HEK293 (cell line): ENCODE results near the gene NFKBIB.
A peak's percentile ranks its signal among the peaks of the same experiment; 100 is the strongest.

ENCODE experiments used
- CTCF ChIA-PET: fragments of 350-600 bp; formaldehyde crosslinking; extraction: SDS; loops from one replicate; lab custom pipeline; 2021; ENCODE audit warnings: antibody characterized with exemption; lab: Yijun Ruan, JAX
- POLR2A ChIA-PET: fragments of 300-600 bp; formaldehyde crosslinking; extraction: SDS; loops from one replicate; lab custom pipeline; 2020; ENCODE audit warnings: antibody characterized with exemption, inconsistent platforms; lab: Yijun Ruan, JAX
- H3K27ac ChIP-seq: fragments of 200-500 bp; sonication (Bioruptor generic); 2 replicates; pipeline ENCODE4 v1.5.1; 2014; ENCODE audit warnings: low read depth, low read length, control low read depth, inconsistent platforms; ENCODE audit errors: extremely low read depth
- H3K36me3 ChIP-seq, 2 experiments: fragments of 200-500 bp in 1 of 2; sonication (Bioruptor generic) in 1 of 2; 1 replicate in 1 of 2; 2 replicates in 1 of 2; pipeline ENCODE4 v1.5.1; 2014 to 2017; ENCODE audit warnings: inconsistent platforms in 2 of 2, low read length in 2 of 2; ENCODE audit not compliant: control insufficient read depth in 2 of 2, insufficient read depth in 1 of 2
- H3K4me1 ChIP-seq: fragments of 200-500 bp; sonication (Bioruptor generic); 2 replicates; pipeline ENCODE4 v1.5.1; 2014; ENCODE audit warnings: mild to moderate bottlenecking, low read length, inconsistent platforms; ENCODE audit not compliant: control insufficient read depth, insufficient read depth
- H3K4me3 ChIP-seq: 2 replicates; pipeline ENCODE4 v1.5.1; 2011; ENCODE audit warnings: low read depth, mild to moderate bottlenecking, control low read depth, low read length, moderate library complexity
- H3K9me3 ChIP-seq: fragments of 200-500 bp; sonication (Bioruptor generic); 2 replicates; pipeline ENCODE4 v1.5.1; 2014; ENCODE audit warnings: low read depth, low read length, inconsistent platforms; ENCODE audit not compliant: control insufficient read depth, insufficient read depth
- KLF8 ChIP-seq: fragments of 450-650 bp; formaldehyde crosslinking; IDR thresholded peaks from 2 replicates; pipeline ENCODE4 v1.5.1; 2016; ENCODE audit warnings: missing biosample characterization, missing genetic modification characterization
- MEIS1 ChIP-seq: sonication (generic); formaldehyde crosslinking; IDR thresholded peaks from 2 replicates; pipeline ENCODE4 v1.8.1; 2022; ENCODE audit warnings: missing genetic modification reagents, mild to moderate bottlenecking, borderline replicate concordance
- PRDM1 ChIP-seq: fragments of 450-650 bp; formaldehyde crosslinking; IDR thresholded peaks from 2 replicates; pipeline ENCODE4; 2016; ENCODE audit warnings: missing biosample characterization, missing genetic modification characterization
- SP7 ChIP-seq: fragments of 450-650 bp; formaldehyde crosslinking; IDR thresholded peaks from 2 replicates; pipeline ENCODE4 v1.5.1; 2016; ENCODE audit warnings: missing biosample characterization, missing genetic modification characterization
- WT1 ChIP-seq: fragments of 450-650 bp; formaldehyde crosslinking; IDR thresholded peaks from 2 replicates; pipeline ENCODE4 v1.5.1; 2016; ENCODE audit warnings: missing biosample characterization, missing genetic modification characterization
- ZBTB21 ChIP-seq: fragments of 450-650 bp; formaldehyde crosslinking; IDR thresholded peaks from 2 replicates; pipeline ENCODE4 v1.5.1; 2017; ENCODE audit warnings: missing biosample characterization, missing genetic modification characterization
- ZBTB44 ChIP-seq: fragments of 450-650 bp; IDR thresholded peaks from 2 replicates; pipeline ENCODE4 v1.5.1; 2018; ENCODE audit warnings: missing biosample characterization, mild to moderate bottlenecking, missing genetic modification characterization
- ZFP37 ChIP-seq: fragments of 450-650 bp; formaldehyde crosslinking; IDR thresholded peaks from 2 replicates; pipeline ENCODE4 v1.5.1; 2016; ENCODE audit warnings: missing biosample characterization, missing genetic modification characterization
- ZNF112 ChIP-seq: fragments of 450-650 bp; formaldehyde crosslinking; IDR thresholded peaks from 2 replicates; pipeline ENCODE4 v1.5.0; 2017; ENCODE audit warnings: missing biosample characterization, missing genetic modification characterization
- ZNF140 ChIP-seq: fragments of 450-650 bp; formaldehyde crosslinking; IDR thresholded peaks from 2 replicates; pipeline ENCODE4 v1.5.1; 2016; ENCODE audit warnings: missing biosample characterization, missing genetic modification characterization
- ZNF169 ChIP-seq: fragments of 450-650 bp; formaldehyde crosslinking; IDR thresholded peaks from 2 replicates; pipeline ENCODE4 v1.5.1; 2016; ENCODE audit warnings: missing biosample characterization, missing genetic modification characterization
- ZNF248 ChIP-seq: fragments of 450-650 bp; formaldehyde crosslinking; IDR thresholded peaks from 2 replicates; pipeline ENCODE4 v1.5.1; 2017; ENCODE audit warnings: missing biosample characterization, missing genetic modification characterization
- ZNF274 ChIP-seq, 2 experiments: fragments of 200-500 bp in 1 of 2; fragments of 450-650 bp in 1 of 2; sonication (Bioruptor generic) in 1 of 2; formaldehyde crosslinking in 1 of 2; IDR thresholded peaks; 2 replicates each; pipeline versions ENCODE4 v1.5.1 to v1.6.1; 2014 to 2016; ENCODE audit warnings: borderline replicate concordance in 1 of 2, inconsistent platforms in 1 of 2, low read length in 1 of 2, missing biosample characterization in 1 of 2, missing genetic modification characterization in 1 of 2
- ZNF311 ChIP-seq: fragments of 450-650 bp; formaldehyde crosslinking; IDR thresholded peaks from 2 replicates; pipeline ENCODE4 v1.5.1; 2017; ENCODE audit warnings: missing biosample characterization, missing genetic modification characterization, borderline replicate concordance
- ZNF366 ChIP-seq: fragments of 450-650 bp; formaldehyde crosslinking; conservative IDR thresholded peaks from 2 replicates; pipeline ENCODE4 v1.5.1; 2016; ENCODE audit warnings: missing biosample characterization, missing genetic modification characterization
- ZNF398 ChIP-seq: fragments of 450-650 bp; formaldehyde crosslinking; IDR thresholded peaks from 2 replicates; pipeline ENCODE4 v1.5.1; 2017; ENCODE audit warnings: missing biosample characterization, missing genetic modification characterization
- ZNF404 ChIP-seq: fragments of 450-650 bp; formaldehyde crosslinking; IDR thresholded peaks from 2 replicates; pipeline ENCODE4 v1.5.1; 2017; ENCODE audit warnings: missing biosample characterization, missing genetic modification characterization
- ZNF510 ChIP-seq: fragments of 450-650 bp; formaldehyde crosslinking; IDR thresholded peaks from 2 replicates; pipeline ENCODE4 v1.5.1; 2018; ENCODE audit warnings: mild to moderate bottlenecking, missing genetic modification characterization, missing biosample characterization; ENCODE audit not compliant: insufficient replicate concordance
- ZNF521 ChIP-seq: fragments of 450-650 bp; formaldehyde crosslinking; IDR thresholded peaks from 2 replicates; pipeline ENCODE4 v1.5.1; 2017; ENCODE audit warnings: missing biosample characterization, mild to moderate bottlenecking, missing genetic modification characterization
- ZNF544 ChIP-seq: fragments of 450-650 bp; formaldehyde crosslinking; IDR thresholded peaks from 2 replicates; pipeline ENCODE4 v1.5.0; 2017; ENCODE audit warnings: missing biosample characterization, missing genetic modification characterization
- ZNF549 ChIP-seq: fragments of 450-650 bp; IDR thresholded peaks from 2 replicates; pipeline ENCODE4 v1.5.1; 2018; ENCODE audit warnings: missing biosample characterization, missing genetic modification characterization, mild to moderate bottlenecking, inconsistent platforms, moderate library complexity
- ZNF624 ChIP-seq: fragments of 450-650 bp; formaldehyde crosslinking; IDR thresholded peaks from 2 replicates; pipeline ENCODE4 v1.5.1; 2017; ENCODE audit warnings: missing biosample characterization, missing genetic modification characterization
- ZNF747 ChIP-seq: fragments of 450-650 bp; formaldehyde crosslinking; IDR thresholded peaks from 2 replicates; pipeline ENCODE4 v1.5.1; 2016; ENCODE audit warnings: missing biosample characterization, missing genetic modification characterization
- ZNF791 ChIP-seq: fragments of 450-650 bp; formaldehyde crosslinking; IDR thresholded peaks from 2 replicates; pipeline ENCODE4 v1.5.1; 2016; ENCODE audit warnings: missing biosample characterization, missing genetic modification characterization
- ZSCAN4 ChIP-seq: fragments of 450-650 bp; formaldehyde crosslinking; IDR thresholded peaks from 2 replicates; pipeline ENCODE4 v1.5.1; 2017; ENCODE audit warnings: missing biosample characterization, missing genetic modification characterization

The NFKBIB gene

GRCh38 chr19:38919837-38920601 lies 20.2 kb downstream of the NFKBIB start:
- H3K4me3 ChIP-seq: no peak overlapping the region
- POLR2A ChIA-PET: interaction anchor here (0.5 to 1.4 kb wide), 3 partner anchors 10 to 88 kb away, joined by 3 to 5 read pairs (median 5); partner anchors contain the start of genes ECH1, MRPS12 and SARS2
- peaks cover 41 to 58% of the 10 kb centered on the region in 2 experiments for H3K36me3 ChIP-seq
- H3K4me1 ChIP-seq: no peaks in the 10 kb centered on the region
- CTCF ChIA-PET: interaction anchor here (4.1 kb wide), 1 partner anchor 10 kb away, joined by 36 read pairs; the partner anchor contains the start of genes MRPS12 and SARS2
- TF ChIP-seq ZBTB21 (tag by site-specific recombination): 0 out of 2 replicates have a peak, but pooled peaks have one; percentile 17
- no peak for TF ChIP-seq MEIS1 (CRISPR knock-in tag)
- no peak for TF ChIP-seq ZNF311
- TF ChIP-seq PRDM1 (tag by site-specific recombination): peak; percentile 77
- TF ChIP-seq SP7 (tag by site-specific recombination): 0 out of 2 replicates have a peak, but pooled peaks have one; percentile 7
- no peak for TF ChIP-seq ZNF274 (IDR thresholded peaks at IDR 0.05; ENCODE audit: low read length)
- TF ChIP-seq ZNF274 (tag by site-specific recombination; IDR thresholded peaks at IDR 0.05; ENCODE audit: borderline replicate concordance): no peak
- no peak for TF ChIP-seq ZNF404 (tag by site-specific recombination)
- no peak for TF ChIP-seq ZNF791 (tag by site-specific recombination)
- no peak for TF ChIP-seq ZNF747 (tag by site-specific recombination)
- peak; percentile 82 for TF ChIP-seq ZNF366 (tag by site-specific recombination)
- no peak for TF ChIP-seq ZFP37 (tag by site-specific recombination)
- no peak for TF ChIP-seq ZBTB44 (tag by site-specific recombination)
- TF ChIP-seq WT1: 0 out of 2 replicates have a peak, but pooled peaks have one; percentile 36
- TF ChIP-seq ZNF398 (tag by site-specific recombination): peak; percentile 7; the same call in 1 of the 2 replicates
- H3K9me3 ChIP-seq: no peaks in the 10 kb centered on the region
- H3K27ac ChIP-seq: peak overlapping the region; percentile 8; the same call in 1 of the 2 replicates

GRCh38 chr19:38920602-38921419 lies 21.0 kb downstream of the NFKBIB start:
- H3K27ac ChIP-seq: peak overlapping the region; percentile 8; the same call in 1 of the 2 replicates
- peaks cover 42 to 66% of the 10 kb centered on the region in 2 experiments for H3K36me3 ChIP-seq
- H3K9me3 ChIP-seq: no peaks in the 10 kb centered on the region
- H3K4me1 ChIP-seq: no peaks in the 10 kb centered on the region
- ChIA-PET POLR2A (interaction anchor here (0.5 to 1.4 kb wide), 5 partner anchors 10 to 518 kb away, joined by 3 to 6 read pairs (median 5); partner anchors contain the start of genes ECH1, MRPS12 and SARS2), CTCF (interaction anchor here (0.9 to 4.1 kb wide), 4 partner anchors 9 to 33 kb away, joined by 3 to 36 read pairs (median 8); partner anchors contain the start of genes MRPS12 and SARS2)
- H3K4me3 ChIP-seq: no peak overlapping the region
- TF ChIP-seq ZSCAN4 (tag by site-specific recombination): peak; percentile 97
- TF ChIP-seq KLF8: peak; percentile 8
- TF ChIP-seq ZNF521: peak; percentile 99
- peak; percentile 75; the same call in 1 of the 2 replicates for TF ChIP-seq ZNF112
- peak; percentile 86 for TF ChIP-seq ZNF544 (tag by site-specific recombination)
- TF ChIP-seq ZNF248 (tag by site-specific recombination): peak; percentile 92; the same call in 1 of the 2 replicates
- peak; percentile 30 for TF ChIP-seq ZNF169 (tag by site-specific recombination)
- no peak for TF ChIP-seq ZNF510 (tag by site-specific recombination)
- no peak for TF ChIP-seq ZNF549
- no peak for TF ChIP-seq ZNF140
- no peak for TF ChIP-seq ZNF624 (tag by site-specific recombination)
